ENCODE results near the gene PTPN1. TPM values are rescaled to one million over a fixed set of nuclear protein-coding genes. Genes with fewer than 3 reads are reported as not detected.

The PTPN1 gene
- total RNA-seq, 4 donors from 2014 or later, result 20.5 to 28.8 (median 24.9) TPM

DNA sequence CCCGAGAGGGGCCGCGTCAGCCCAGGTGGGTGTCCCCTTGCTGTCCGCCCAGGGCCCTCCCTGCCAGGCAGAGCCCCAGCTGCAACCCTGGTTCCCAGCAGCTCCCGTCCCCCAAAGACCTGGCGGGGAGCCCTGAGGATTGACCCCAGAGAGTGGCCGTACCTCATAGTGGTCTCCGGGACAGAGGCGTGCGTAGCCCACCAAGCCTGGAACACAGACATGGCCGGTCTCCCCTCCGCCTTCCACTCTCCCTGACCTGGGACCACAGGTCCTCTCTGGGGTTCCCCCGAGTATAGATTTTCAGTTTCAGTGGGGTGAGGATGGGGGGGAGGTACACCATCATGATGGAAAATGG, 98.5 kb downstream of the PTPN1 start:
- WGBS, 2 donors, result 92 to 99% methylated on average over 8 to 11 of the region's 13 CpGs
- TF ChIP-seq, protein P1, sequence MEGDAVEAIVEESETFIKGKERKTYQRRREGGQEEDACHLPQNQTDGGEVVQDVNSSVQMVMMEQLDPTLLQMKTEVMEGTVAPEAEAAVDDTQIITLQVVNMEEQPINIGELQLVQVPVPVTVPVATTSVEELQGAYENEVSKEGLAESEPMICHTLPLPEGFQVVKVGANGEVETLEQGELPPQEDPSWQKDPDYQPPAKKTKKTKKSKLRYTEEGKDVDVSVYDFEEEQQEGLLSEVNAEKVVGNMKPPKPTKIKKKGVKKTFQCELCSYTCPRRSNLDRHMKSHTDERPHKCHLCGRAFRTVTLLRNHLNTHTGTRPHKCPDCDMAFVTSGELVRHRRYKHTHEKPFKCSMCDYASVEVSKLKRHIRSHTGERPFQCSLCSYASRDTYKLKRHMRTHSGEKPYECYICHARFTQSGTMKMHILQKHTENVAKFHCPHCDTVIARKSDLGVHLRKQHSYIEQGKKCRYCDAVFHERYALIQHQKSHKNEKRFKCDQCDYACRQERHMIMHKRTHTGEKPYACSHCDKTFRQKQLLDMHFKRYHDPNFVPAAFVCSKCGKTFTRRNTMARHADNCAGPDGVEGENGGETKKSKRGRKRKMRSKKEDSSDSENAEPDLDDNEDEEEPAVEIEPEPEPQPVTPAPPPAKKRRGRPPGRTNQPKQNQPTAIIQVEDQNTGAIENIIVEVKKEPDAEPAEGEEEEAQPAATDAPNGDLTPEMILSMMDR (IDR thresholded peaks at IDR 0.05), result no peak
- no peak for TF ChIP-seq POLR2A (IDR thresholded peaks at IDR 0.05)
- intact Hi-C loops (cut with DNase I), result no loop called here

DNA sequence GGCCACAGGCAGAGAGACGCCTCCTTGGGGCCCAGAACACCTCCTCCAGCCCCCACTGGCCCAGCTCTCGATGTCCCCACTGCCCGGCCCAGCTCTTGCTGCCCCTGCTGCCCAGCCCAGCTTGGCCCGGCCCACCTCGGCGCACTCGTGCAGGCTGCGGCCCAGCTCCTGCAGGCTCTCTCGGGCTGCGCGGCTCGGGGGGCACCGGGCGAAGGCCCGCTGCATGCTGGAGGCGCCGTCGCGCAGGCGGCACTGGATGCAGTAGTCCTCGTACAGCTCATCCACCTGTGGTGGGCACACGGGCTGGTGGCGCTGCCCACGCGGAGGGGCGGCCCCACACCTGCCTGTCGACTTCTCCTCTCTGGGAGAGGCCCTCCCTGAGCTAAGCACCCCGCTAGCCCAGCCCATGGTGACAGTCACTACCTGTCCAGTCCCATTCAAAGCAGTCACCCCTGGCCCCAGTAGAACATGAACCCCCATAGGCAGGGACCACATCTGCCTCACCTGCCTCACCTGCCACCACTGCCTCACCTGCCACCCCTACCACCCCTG, 99.3 kb downstream of the PTPN1 start:
- Histone ChIP-seq H3K27ac (no peak overlapping the region), H3K9me3 (no peaks in the 10 kb centered on the region), H3K36me3 (no peaks in the 10 kb centered on the region), H3K4me3 (replicated peaks in 1 of 3) (no peak overlapping the region), H3K27me3 (no peaks in the 10 kb centered on the region), H3K4me1 (no peaks in the 10 kb centered on the region)
- WGBS, 2 donors, result 96 to 100% methylated on average over 2 to 23 of the region's 28 CpGs
- no peak for DNase-seq
- intact Hi-C loops (cut with DNase I), result no loop called here
- no peak for TF ChIP-seq POLR2A (IDR thresholded peaks at IDR 0.05)
- TF ChIP-seq, protein P1 (IDR thresholded peaks at IDR 0.05), result no peak

More for the DNA sequence above, 98.5 kb downstream of the PTPN1 start:
- H3K27me3 ChIP-seq, result no peaks in the 10 kb centered on the region
- H3K9me3 ChIP-seq, result no peaks in the 10 kb centered on the region
- H3K27ac ChIP-seq, result no peak overlapping the region
- H3K36me3 ChIP-seq, result no peaks in the 10 kb centered on the region
- DNase-seq, result no peak
- H3K4me3 ChIP-seq (replicated peaks in 1 of 3), result no peak overlapping the region
- no peaks in the 10 kb centered on the region for H3K4me1 ChIP-seq

DNA sequence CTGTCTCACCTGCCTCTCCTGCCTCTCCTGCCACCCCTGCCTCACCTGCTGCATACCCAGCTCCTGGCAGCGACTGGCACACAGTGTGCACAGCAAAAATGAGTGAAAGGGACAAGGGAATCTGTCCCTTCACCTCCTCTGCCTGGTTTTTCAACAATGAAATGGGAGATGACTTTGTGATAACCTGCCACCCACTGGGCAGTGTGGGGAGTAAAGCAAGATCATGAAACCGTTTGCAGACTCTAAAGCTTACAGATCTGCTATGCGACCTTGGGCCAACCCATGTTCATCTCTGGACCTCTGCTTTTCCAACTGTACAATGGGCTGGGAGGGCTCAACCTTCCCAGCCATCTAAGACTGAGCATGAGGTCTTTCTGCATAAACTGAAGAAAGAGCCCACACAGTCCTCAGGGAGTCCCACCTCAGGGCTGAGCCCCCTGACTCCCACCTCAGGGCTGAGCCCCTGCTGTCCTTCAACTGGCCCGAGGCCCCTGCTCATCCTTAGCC, 100.1 kb downstream of the PTPN1 start:
- Histone ChIP-seq H3K36me3 (no peaks in the 10 kb centered on the region), H3K9me3 (no peaks in the 10 kb centered on the region), H3K4me1 (no peaks in the 10 kb centered on the region), H3K27ac (no peak overlapping the region), H3K4me3 (replicated peaks in 1 of 3) (no peak overlapping the region), H3K27me3 (no peaks in the 10 kb centered on the region)
- intact Hi-C loops (cut with DNase I), result no loop called here
- TF ChIP-seq POLR2A (IDR thresholded peaks at IDR 0.05), result no peak
- TF ChIP-seq, protein P1 (IDR thresholded peaks at IDR 0.05), result no peak
- no peak for DNase-seq
- 74 to 76% methylated on average over 4 of the region's 4 CpGs for WGBS, 2 donors

DNA sequence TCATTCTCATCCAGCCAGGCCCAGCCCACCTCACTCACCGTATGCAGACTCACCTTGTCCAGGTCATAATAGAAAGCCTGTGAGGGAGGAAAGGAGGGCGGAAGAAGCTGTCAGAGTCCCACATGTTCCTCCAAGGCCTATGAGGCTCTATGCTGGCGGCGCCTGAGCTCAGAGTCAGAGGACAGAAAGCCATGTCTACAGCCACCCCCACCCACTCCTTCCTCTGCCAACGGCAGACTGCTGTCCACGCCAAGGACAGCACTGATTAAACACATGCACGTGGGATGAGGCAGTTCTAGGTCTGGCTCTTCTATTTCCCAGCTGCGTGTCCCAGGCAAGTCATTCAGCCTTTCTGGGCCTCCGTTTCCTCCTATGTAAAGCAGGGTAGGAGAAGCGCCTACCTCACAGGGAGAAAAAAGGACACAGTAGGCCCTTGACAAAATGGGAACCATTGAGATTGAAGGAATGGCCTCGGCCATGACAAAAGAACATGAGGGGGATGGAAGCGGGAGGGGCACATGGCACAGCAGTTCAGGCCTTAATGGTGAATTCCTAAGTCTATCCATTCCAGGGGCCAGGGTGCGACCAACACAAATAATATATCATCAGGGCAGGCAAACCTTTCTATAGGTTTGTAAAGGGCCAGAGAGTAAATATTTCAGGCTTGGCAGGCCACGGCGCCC, 101.1 kb downstream of the PTPN1 start:
- no peaks in the 10 kb centered on the region for H3K36me3 ChIP-seq
- H3K27me3 ChIP-seq, result no peaks in the 10 kb centered on the region
- H3K27ac ChIP-seq, result no peak overlapping the region
- no peak overlapping the region for H3K4me3 ChIP-seq (replicated peaks in 1 of 3)
- intact Hi-C loops (cut with DNase I), result no loop called here
- TF ChIP-seq, protein P1 (IDR thresholded peaks at IDR 0.05), result no peak
- TF ChIP-seq POLR2A (IDR thresholded peaks at IDR 0.05), result no peak
- H3K4me1 ChIP-seq, result no peaks in the 10 kb centered on the region
- 77 to 79% methylated on average over 14 to 15 of the region's 15 CpGs for WGBS, 2 donors
- DNase-seq, result no peak
- H3K9me3 ChIP-seq, result no peaks in the 10 kb centered on the region

DNA sequence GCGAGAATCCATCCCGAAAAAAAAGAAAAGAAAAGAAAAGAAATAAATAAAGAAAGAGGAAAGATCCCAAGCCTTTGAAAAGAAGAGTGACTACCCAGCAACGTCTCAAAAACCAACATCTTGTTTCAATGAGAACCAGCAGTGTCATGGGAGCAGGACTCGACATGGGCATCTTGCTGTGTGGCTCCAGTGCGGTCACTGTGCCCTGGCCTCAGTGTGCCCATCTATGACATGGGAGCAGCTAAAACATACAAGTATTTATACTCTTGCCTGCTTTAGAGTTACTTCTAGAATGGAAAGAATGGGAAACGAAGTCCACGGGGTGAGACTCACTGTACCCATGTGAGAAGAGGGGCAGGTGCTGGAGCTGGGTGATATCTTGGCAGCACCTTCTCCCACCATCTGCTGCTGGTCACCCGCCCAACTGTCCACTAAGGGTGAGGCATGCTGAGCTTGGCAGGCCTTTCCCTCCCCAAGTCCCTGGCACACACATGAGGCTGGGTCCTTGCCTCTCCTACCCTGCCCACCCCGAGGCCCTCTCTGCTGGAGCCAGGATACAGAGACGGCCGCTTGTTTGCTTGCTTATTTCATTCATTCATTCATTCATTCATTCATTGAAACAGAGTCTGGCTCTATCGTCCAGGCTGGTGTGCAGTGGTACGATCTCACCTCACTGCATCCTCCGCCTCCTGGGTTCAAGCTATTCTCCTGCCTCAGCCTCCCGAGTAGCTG, 103.4 kb downstream of the PTPN1 start:
- Histone ChIP-seq H3K27me3 (no peaks in the 10 kb centered on the region), H3K27ac (no peak overlapping the region), H3K4me3 (replicated peaks in 1 of 3) (no peak overlapping the region), H3K36me3 (no peaks in the 10 kb centered on the region), H3K4me1 (no peaks in the 10 kb centered on the region), H3K9me3 (no peaks in the 10 kb centered on the region)
- 93 to 94% methylated on average over 15 of the region's 15 CpGs for WGBS, 2 donors
- TF ChIP-seq, protein P1 (IDR thresholded peaks at IDR 0.05), result no peak
- TF ChIP-seq POLR2A (IDR thresholded peaks at IDR 0.05), result no peak
- no peak for DNase-seq
- intact Hi-C loops (cut with DNase I), result no loop called here

Data from thyroid gland (tissue), 4 donors.